Stomach smooth muscle (tissue), 2 donors: ENCODE data around the gene SLC9B2.
A peak's percentile ranks its signal among the peaks of the same experiment; 100 is the strongest.

Source experiments
- H3K27ac ChIP-seq: one replicate; pipeline ENCODE4 v1.7.0; 2013; ENCODE audit warnings: mild to moderate bottlenecking, low read length, inconsistent platforms
- H3K27me3 ChIP-seq, 2 donors: one replicate each; pipeline ENCODE4 v1.7.0; 2013; ENCODE audit warnings: low read length in 2 of 2; ENCODE audit not compliant: insufficient read depth in 2 of 2, control insufficient read depth in 1 of 2
- H3K36me3 ChIP-seq, 2 donors: one replicate each; pipeline ENCODE4 v1.7.0; 2013; ENCODE audit warnings: low read length in 2 of 2; ENCODE audit not compliant: control insufficient read depth in 2 of 2, insufficient read depth in 2 of 2
- H3K4me1 ChIP-seq: one replicate; pipeline ENCODE4 v1.7.0; 2013; ENCODE audit warnings: low read length; ENCODE audit not compliant: control insufficient read depth, insufficient read depth
- H3K4me3 ChIP-seq, 2 donors: one replicate each; pipeline ENCODE4 v1.7.0; 2013; ENCODE audit warnings: low read length in 2 of 2
- H3K9ac ChIP-seq, 2 donors: one replicate each; pipeline ENCODE4 v1.7.0; 2013; ENCODE audit warnings: low read length in 2 of 2, mild to moderate bottlenecking in 1 of 2
- H3K9me3 ChIP-seq, 2 donors: one replicate each; pipeline ENCODE4 v1.7.0; 2013; ENCODE audit warnings: low read length in 2 of 2; ENCODE audit not compliant: control insufficient read depth in 2 of 2
- donor health status: healthy.
- donor health status: Pancreatic carcinoma.

SLC9B2 gene

GRCh38 chr4:103076747-103077347, at the start of gene SLC9B2:
TSS of gene SLC9B2 (minus strand) at chr4:103076761. CDS start at chr4:103067550, 9,211 bp downstream.
- peak within 1 kb of the TSS; percentile 74 for H3K27ac ChIP-seq
- peak within 1 kb of the TSS; percentile 89 to 95 for H3K9ac ChIP-seq
- no peaks in the 10 kb centered on the region for H3K27me3 ChIP-seq
- H3K36me3 ChIP-seq = peaks cover 7 to 9% of the 10 kb centered on the region in 2 donors
- H3K4me1 ChIP-seq = peaks cover 7% of the 10 kb centered on the region
- no peaks in the 10 kb centered on the region for H3K9me3 ChIP-seq
- peak within 1 kb of the TSS; percentile 81 to 91 for H3K4me3 ChIP-seq

- no peak overlapping the region for H3K27ac ChIP-seq
- no peaks in the 10 kb centered on the region for H3K9me3 ChIP-seq
- no peaks in the 10 kb centered on the region for H3K36me3 ChIP-seq
- H3K4me1 ChIP-seq = no peaks in the 10 kb centered on the region
- no peak overlapping the region for H3K4me3 ChIP-seq
- H3K9ac ChIP-seq = no peak overlapping the region
- no peaks in the 10 kb centered on the region for H3K27me3 ChIP-seq
These were observed 49.6 kb upstream of the SLC9B2 start for GRCh38 chr4:103126126-103126525.

- Histone ChIP-seq H3K36me3 (no peaks in the 10 kb centered on the region), H3K27me3 (no peaks in the 10 kb centered on the region), H3K4me1 (no peaks in the 10 kb centered on the region), H3K9ac (no peak overlapping the region), H3K27ac (no peak overlapping the region), H3K4me3 (no peak overlapping the region), H3K9me3 (no peaks in the 10 kb centered on the region)
These were observed 46.6 kb upstream of the SLC9B2 start for GRCh38 chr4:103123114-103123513.

- Histone ChIP-seq H3K4me1 (no peaks in the 10 kb centered on the region), H3K9ac (no peak overlapping the region), H3K27ac (no peak overlapping the region), H3K36me3 (no peaks in the 10 kb centered on the region), H3K4me3 (no peak overlapping the region), H3K9me3 (no peaks in the 10 kb centered on the region), H3K27me3 (no peaks in the 10 kb centered on the region)
These were observed 41.6 kb upstream of the SLC9B2 start for GRCh38 chr4:103118166-103118565.

GRCh38 chr4:103111598-103111997, 35.0 kb upstream of the SLC9B2 start:
- Histone ChIP-seq H3K27ac (no peak overlapping the region), H3K9me3 (no peaks in the 10 kb centered on the region), H3K27me3 (no peaks in the 10 kb centered on the region), H3K9ac (no peak overlapping the region), H3K4me1 (no peaks in the 10 kb centered on the region), H3K36me3 (no peaks in the 10 kb centered on the region), H3K4me3 (no peak overlapping the region)

GRCh38 chr4:103108542-103108941, 32.0 kb upstream of the SLC9B2 start:
- Histone ChIP-seq H3K4me1 (no peaks in the 10 kb centered on the region), H3K4me3 (no peak overlapping the region), H3K27ac (no peak overlapping the region), H3K27me3 (no peaks in the 10 kb centered on the region), H3K36me3 (no peaks in the 10 kb centered on the region), H3K9ac (no peak overlapping the region), H3K9me3 (no peaks in the 10 kb centered on the region)

- no peak overlapping the region for H3K4me3 ChIP-seq
- no peak overlapping the region for H3K27ac ChIP-seq
- no peaks in the 10 kb centered on the region for H3K36me3 ChIP-seq
- H3K9me3 ChIP-seq = no peaks in the 10 kb centered on the region
- H3K9ac ChIP-seq = no peak overlapping the region
- H3K27me3 ChIP-seq = no peaks in the 10 kb centered on the region
- no peaks in the 10 kb centered on the region for H3K4me1 ChIP-seq
These were observed 29.2 kb upstream of the SLC9B2 start for GRCh38 chr4:103105558-103106356.

GRCh38 chr4:103104886-103105285, 28.3 kb upstream of the SLC9B2 start:
- Histone ChIP-seq H3K36me3 (no peaks in the 10 kb centered on the region), H3K27ac (no peak overlapping the region), H3K9ac (no peak overlapping the region), H3K4me3 (no peak overlapping the region), H3K4me1 (no peaks in the 10 kb centered on the region), H3K27me3 (no peaks in the 10 kb centered on the region), H3K9me3 (no peaks in the 10 kb centered on the region)

- Histone ChIP-seq H3K4me3 (no peak overlapping the region), H3K27me3 (no peaks in the 10 kb centered on the region), H3K9ac (no peak overlapping the region), H3K27ac (no peak overlapping the region), H3K9me3 (no peaks in the 10 kb centered on the region), H3K36me3 (no peaks in the 10 kb centered on the region), H3K4me1 (peaks cover 9% of the 10 kb centered on the region)
These were observed 24.1 kb upstream of the SLC9B2 start for GRCh38 chr4:103100691-103101090.

- Histone ChIP-seq H3K4me1 (peaks cover 9% of the 10 kb centered on the region), H3K9ac (peak within 1 kb of the TSS; percentile 68 to 81), H3K27ac (no peak within 1 kb of the TSS), H3K27me3 (no peaks in the 10 kb centered on the region), H3K9me3 (no peaks in the 10 kb centered on the region), H3K36me3 (no peaks in the 10 kb centered on the region), H3K4me3 (peak within 1 kb of the TSS; percentile 71 to 82)
These were observed 23.3 kb upstream of the SLC9B2 start, which contains the start of gene BDH2 for GRCh38 chr4:103099691-103100392. TSS of gene BDH2 (minus strand) at chr4:103099834. CDS start at chr4:103096254, 3,580 bp downstream.
